Bronchial epithelial cell (primary cell): ENCODE measurements around the gene TDRD6. TPM values are rescaled to one million over a fixed set of nuclear protein-coding genes. Genes with fewer than 3 reads are reported as not detected.

Experiments
- DNase-seq: peaks from one replicate; pipeline ENCODE4 v3.0.0-alpha.2; 2010; ENCODE audit warnings: low read depth
- FAIRE-seq: peaks from 2 replicates; lab custom pipeline; 2011; peaks lifted over from hg19 to GRCh38; lab: Jason Lieb, UNC
- H3K27me3 ChIP-seq: 2 replicates; pipeline ENCODE4 v1.5.1; 2011; ENCODE audit warnings: low read length; ENCODE audit not compliant: control insufficient read depth, insufficient read depth
- H3K36me3 ChIP-seq: 2 replicates; pipeline ENCODE4 v1.5.1; 2011; ENCODE audit warnings: low read length; ENCODE audit not compliant: control insufficient read depth, insufficient read depth
- H3K4me3 ChIP-seq: 2 replicates; pipeline ENCODE4 v1.5.1; 2011; ENCODE audit warnings: mild to moderate bottlenecking, low read depth, low read length, control low read depth
- total RNA-seq: library from RNA; depleted of rRNA; stranded (reverse); fragments of >200 nt; gene quantifications from 2 replicates; pipeline ENCODE4 v1.2.1, GENCODE V29; 2014
- TF ChIP-seq, protein P1 (sequence below): IDR thresholded peaks from 2 replicates; pipeline ENCODE4 v1.5.1; 2011; ENCODE audit warnings: mild to moderate bottlenecking, moderate library complexity, low read length, control low read depth, inconsistent platforms; ENCODE audit not compliant: insufficient read depth, severe bottlenecking

The TDRD6 gene
- total RNA-seq, 1 donor from 2014 or later: 0.26 TPM

DNA sequence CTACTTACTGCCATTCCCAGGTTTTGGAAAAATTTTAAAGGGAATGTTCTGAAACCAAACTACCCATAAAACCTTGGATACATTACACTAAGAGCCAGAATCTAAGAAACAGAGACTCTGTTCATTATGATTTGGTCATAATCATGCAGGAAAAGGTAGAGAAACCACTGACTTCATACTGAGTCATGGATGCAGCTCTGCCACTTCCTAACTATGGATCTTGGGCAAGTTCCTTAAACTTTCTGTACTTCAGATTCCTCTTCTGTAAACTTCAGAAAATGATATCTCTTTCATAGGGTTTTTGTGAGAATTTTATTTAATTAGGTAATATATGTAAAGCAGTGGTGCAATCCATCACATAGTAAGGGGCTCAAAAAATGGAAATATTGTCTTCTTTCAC is 27.5 kb downstream of the TDRD6 start:
- no peaks in the 10 kb centered on the region for H3K27me3 ChIP-seq
- H3K4me3 ChIP-seq: no peak overlapping the region
- DNase-seq (peak; percentile 89), FAIRE-seq (no peak)
- TF ChIP-seq, protein P1, sequence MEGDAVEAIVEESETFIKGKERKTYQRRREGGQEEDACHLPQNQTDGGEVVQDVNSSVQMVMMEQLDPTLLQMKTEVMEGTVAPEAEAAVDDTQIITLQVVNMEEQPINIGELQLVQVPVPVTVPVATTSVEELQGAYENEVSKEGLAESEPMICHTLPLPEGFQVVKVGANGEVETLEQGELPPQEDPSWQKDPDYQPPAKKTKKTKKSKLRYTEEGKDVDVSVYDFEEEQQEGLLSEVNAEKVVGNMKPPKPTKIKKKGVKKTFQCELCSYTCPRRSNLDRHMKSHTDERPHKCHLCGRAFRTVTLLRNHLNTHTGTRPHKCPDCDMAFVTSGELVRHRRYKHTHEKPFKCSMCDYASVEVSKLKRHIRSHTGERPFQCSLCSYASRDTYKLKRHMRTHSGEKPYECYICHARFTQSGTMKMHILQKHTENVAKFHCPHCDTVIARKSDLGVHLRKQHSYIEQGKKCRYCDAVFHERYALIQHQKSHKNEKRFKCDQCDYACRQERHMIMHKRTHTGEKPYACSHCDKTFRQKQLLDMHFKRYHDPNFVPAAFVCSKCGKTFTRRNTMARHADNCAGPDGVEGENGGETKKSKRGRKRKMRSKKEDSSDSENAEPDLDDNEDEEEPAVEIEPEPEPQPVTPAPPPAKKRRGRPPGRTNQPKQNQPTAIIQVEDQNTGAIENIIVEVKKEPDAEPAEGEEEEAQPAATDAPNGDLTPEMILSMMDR: no peak
- no peaks in the 10 kb centered on the region for H3K36me3 ChIP-seq

DNA sequence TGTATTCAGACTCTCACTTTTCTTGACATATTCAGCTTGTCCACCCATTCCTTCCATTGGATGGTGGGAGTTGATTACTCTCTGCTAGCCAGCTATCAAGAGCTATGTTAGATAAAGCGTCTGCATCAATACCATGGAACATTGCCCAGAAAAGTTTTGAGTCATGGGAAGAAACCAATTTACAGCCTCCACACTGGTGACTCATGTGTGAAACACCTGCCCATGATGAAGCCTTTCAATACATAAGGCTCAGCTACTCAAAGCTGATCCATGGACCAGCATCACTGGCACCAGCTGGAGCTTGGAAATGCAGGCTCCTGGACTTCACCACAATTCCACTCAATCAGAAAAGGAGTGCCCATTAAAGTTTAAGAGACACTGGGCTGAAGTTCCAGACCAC is 31.4 kb downstream of the TDRD6 start:
- Histone ChIP-seq H3K27me3 (no peaks in the 10 kb centered on the region), H3K36me3 (no peaks in the 10 kb centered on the region), H3K4me3 (no peak overlapping the region)
- peak; percentile 98 for DNase-seq
- TF ChIP-seq, protein P1: no peak
- peak; percentile 98 for FAIRE-seq

DNA sequence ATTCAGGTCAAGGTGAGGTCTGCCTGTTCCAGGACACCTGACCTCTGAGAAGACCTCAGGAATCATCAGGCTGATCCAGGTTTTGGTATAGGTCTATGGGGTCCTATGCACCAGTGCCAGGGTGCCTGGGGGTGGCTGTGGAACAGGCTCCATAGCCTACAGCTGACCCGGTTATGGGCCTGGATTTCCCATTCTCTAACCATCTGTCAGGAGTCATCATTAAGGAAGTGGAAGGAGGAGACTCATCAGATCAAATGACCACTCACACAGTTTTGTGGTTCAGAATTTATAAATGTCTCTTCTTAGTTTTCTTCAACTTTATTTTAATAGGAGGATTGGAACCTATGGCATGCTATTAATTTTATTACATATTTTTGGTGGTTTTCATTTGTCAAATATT is 32.7 kb downstream of the TDRD6 start:
- no peak overlapping the region for H3K4me3 ChIP-seq
- H3K36me3 ChIP-seq: no peaks in the 10 kb centered on the region
- no peak for FAIRE-seq
- peaks cover 2% of the 10 kb centered on the region for H3K27me3 ChIP-seq
- no peak for DNase-seq
- TF ChIP-seq, protein P1: no peak

DNA sequence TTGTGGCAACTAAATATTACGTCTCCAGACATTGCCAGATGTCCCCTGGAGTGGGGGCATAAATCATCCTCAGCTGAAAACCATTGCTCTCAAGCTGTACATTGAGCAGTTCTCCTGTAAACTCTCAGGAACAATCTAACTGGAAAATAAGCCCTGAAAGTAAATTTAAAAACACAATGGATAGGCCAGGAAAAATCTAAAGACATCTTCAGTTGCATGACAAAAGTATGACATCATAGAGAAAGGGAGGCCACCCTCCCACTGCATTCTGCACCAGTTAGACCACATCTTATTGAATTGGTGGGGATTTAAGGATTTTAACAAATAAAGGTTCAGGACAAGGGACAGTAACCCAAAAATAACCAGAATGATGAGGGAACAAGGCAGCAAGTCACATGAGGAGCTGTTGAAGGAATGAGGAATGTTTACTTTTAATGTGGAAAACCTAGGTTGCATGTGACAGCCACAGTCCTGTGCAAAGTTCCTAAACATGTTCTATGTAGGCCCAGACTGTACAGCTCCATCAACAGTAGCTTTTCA is 42.2 kb downstream of the TDRD6 start:
- Histone ChIP-seq H3K36me3 (no peaks in the 10 kb centered on the region), H3K4me3 (no peak overlapping the region), H3K27me3 (no peaks in the 10 kb centered on the region)
- DNase-seq (no peak), FAIRE-seq (no peak)
- TF ChIP-seq, protein P1: no peak

DNA sequence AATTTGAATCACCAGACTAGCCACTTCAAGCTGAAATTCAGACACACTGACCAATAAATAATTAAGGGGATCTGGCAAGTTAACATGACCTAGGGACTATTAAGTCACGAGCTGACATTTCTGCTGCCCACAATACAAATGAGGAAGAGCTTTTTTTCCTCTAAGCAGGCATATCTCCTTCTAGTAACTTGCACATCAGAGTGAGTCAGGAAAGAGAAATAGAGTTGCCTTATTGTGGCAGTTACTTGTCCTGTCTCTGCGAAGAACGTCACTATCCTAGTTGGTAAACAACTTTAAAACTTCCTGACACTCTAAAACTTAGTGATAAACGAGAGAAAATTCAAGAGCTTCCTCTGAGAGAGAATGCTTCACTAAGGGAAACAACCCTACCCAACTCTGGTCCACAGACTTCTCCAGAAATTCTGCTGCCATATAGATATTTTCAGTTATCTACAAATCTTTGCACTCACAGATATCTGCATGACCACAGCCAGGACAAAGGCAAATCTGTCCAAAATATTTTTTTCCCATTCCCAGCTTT is 43.3 kb downstream of the TDRD6 start:
- H3K27me3 ChIP-seq: no peaks in the 10 kb centered on the region
- FAIRE-seq (no peak), DNase-seq (no peak)
- H3K36me3 ChIP-seq: no peaks in the 10 kb centered on the region
- no peak overlapping the region for H3K4me3 ChIP-seq
- TF ChIP-seq, protein P1: no peak

DNA sequence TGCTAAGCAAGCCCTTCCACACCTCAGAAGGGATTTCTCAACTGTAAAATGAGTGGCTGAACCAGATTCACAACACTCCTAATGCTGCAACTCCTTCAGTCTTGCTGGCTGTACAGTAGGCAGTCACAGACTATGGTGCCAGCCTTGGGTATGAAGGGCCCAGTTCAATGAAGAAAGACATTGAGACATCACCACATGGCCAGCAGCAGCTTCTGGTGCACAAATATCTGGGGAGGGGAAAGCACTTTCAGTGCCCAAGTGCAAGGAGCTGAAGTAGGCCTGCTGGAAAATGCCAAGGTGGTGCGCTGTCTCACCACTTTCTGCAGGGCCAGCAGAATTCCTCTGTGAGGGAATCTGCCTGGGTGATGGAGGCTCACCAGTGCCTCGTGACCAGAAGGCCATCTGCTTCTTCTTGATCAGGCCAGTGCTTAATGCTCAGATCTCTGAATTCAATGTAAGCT is 45.7 kb downstream of the TDRD6 start:
- TF ChIP-seq, protein P1: no peak
- peak; percentile 40 for FAIRE-seq
- no peak for DNase-seq
- H3K36me3 ChIP-seq: no peaks in the 10 kb centered on the region
- no peaks in the 10 kb centered on the region for H3K27me3 ChIP-seq
- no peak overlapping the region for H3K4me3 ChIP-seq
